ENCODE data around the gene PHLDB3. TPM values are rescaled to one million over a fixed set of nuclear protein-coding genes. Genes with fewer than 3 reads are reported as not detected.

PHLDB3 gene
- total and polyA plus RNA-seq, 2 experiments from 2014 or later, result 22.2 to 23.4 TPM

GRCh38 chr19:43498233-43498842 is 6.2 kb downstream of the PHLDB3 start:
- Histone ChIP-seq H3K27me3 (no peaks in the 10 kb centered on the region), H4K20me1 (ENCODE audit: insufficient read depth, poor library complexity, severe bottlenecking) (no peaks in the 10 kb centered on the region), H3K36me3 (replicated peaks; ENCODE audit: insufficient read depth, low read depth) (no peaks in the 10 kb centered on the region), H3K4me3 (no peak overlapping the region), H3K79me2 (peaks cover 12% of the 10 kb centered on the region), H2AFZ (no peak overlapping the region), H3K4me1 (ENCODE audit: insufficient read depth) (peaks cover 23% of the 10 kb centered on the region), H3K9me3 (ENCODE audit: low read depth) (no peaks in the 10 kb centered on the region), H3K4me2 (no peak overlapping the region), H3K9me2 (replicated peaks; ENCODE audit: insufficient read depth) (no peaks in the 10 kb centered on the region), H3K27ac (peak overlapping the region; percentile 70)
- no peak for TF ChIP-seq CTCF (IDR thresholded peaks at IDR 0.05; ENCODE audit: poor library complexity)
- TF ChIP-seq EZH2phosphoT487 (IDR thresholded peaks at IDR 0.05; ENCODE audit: low read depth, severe bottlenecking, unreplicated experiment), result no peak
- no peak for TF ChIP-seq EZH2 (IDR thresholded peaks at IDR 0.05; ENCODE audit: borderline replicate concordance)
- WGBS (ENCODE audit: low lambda C conversion rate, missing lambda C conversion rate), result 89% methylated on average over 5 of the region's 5 CpGs
- no peak for DNase-seq (ENCODE audit: low spot score)

GRCh38 chr19:43496960-43497359 is 7.6 kb downstream of the PHLDB3 start:
- 96% methylated on average over 7 of the region's 7 CpGs for WGBS (ENCODE audit: low lambda C conversion rate, missing lambda C conversion rate)
- Histone ChIP-seq H3K79me2 (peaks cover 2% of the 10 kb centered on the region), H3K9me2 (replicated peaks; ENCODE audit: insufficient read depth) (no peaks in the 10 kb centered on the region), H3K36me3 (replicated peaks; ENCODE audit: insufficient read depth, low read depth) (no peaks in the 10 kb centered on the region), H4K20me1 (ENCODE audit: insufficient read depth, poor library complexity, severe bottlenecking) (no peaks in the 10 kb centered on the region), H3K4me3 (no peak overlapping the region), H3K4me1 (ENCODE audit: insufficient read depth) (peaks cover 17% of the 10 kb centered on the region), H3K9me3 (ENCODE audit: low read depth) (no peaks in the 10 kb centered on the region), H3K27me3 (no peaks in the 10 kb centered on the region), H2AFZ (no peak overlapping the region), H3K4me2 (no peak overlapping the region), H3K27ac (no peak overlapping the region)
- TF ChIP-seq EZH2 (IDR thresholded peaks at IDR 0.05; ENCODE audit: borderline replicate concordance) (no peak), CTCF (IDR thresholded peaks at IDR 0.05; ENCODE audit: poor library complexity) (no peak), EZH2phosphoT487 (IDR thresholded peaks at IDR 0.05; ENCODE audit: low read depth, severe bottlenecking, unreplicated experiment) (no peak)
- DNase-seq (ENCODE audit: low spot score), result no peak

GRCh38 chr19:43495082-43495481 is 9.5 kb downstream of the PHLDB3 start:
- DNase-seq (ENCODE audit: low spot score), result no peak
- Histone ChIP-seq H2AFZ (no peak overlapping the region), H3K36me3 (replicated peaks; ENCODE audit: insufficient read depth, low read depth) (no peaks in the 10 kb centered on the region), H3K27ac (no peak overlapping the region), H3K27me3 (no peaks in the 10 kb centered on the region), H3K4me1 (ENCODE audit: insufficient read depth) (peaks cover 17% of the 10 kb centered on the region), H3K9me3 (ENCODE audit: low read depth) (no peaks in the 10 kb centered on the region), H4K20me1 (ENCODE audit: insufficient read depth, poor library complexity, severe bottlenecking) (no peaks in the 10 kb centered on the region), H3K9me2 (replicated peaks; ENCODE audit: insufficient read depth) (no peaks in the 10 kb centered on the region), H3K4me3 (no peak overlapping the region), H3K4me2 (no peak overlapping the region), H3K79me2 (no peaks in the 10 kb centered on the region)
- TF ChIP-seq CTCF (IDR thresholded peaks at IDR 0.05; ENCODE audit: poor library complexity) (no peak), EZH2phosphoT487 (IDR thresholded peaks at IDR 0.05; ENCODE audit: low read depth, severe bottlenecking, unreplicated experiment) (no peak), EZH2 (IDR thresholded peaks at IDR 0.05; ENCODE audit: borderline replicate concordance) (no peak)
- 86% methylated on average over 7 of the region's 8 CpGs for WGBS (ENCODE audit: low lambda C conversion rate, missing lambda C conversion rate)

Data from hepatocyte (in vitro differentiated cells).